Measurements from ENCODE around the gene HTR6. TPM values are rescaled to one million over a fixed set of nuclear protein-coding genes. Genes with fewer than 3 reads are reported as not detected.

Gene HTR6
- total RNA-seq, 1 experiment from 2014 or later, result 0.57 TPM

GRCh38 chr1:19654386-19654785, 10.3 kb upstream of the HTR6 start:
- RAD21 ChIA-PET (ENCODE audit: low non-redundant PET in 1 of 2, low total read pairs in 2 of 2, uncharacterized antibody in 2 of 2, unreplicated experiment in 2 of 2), result no interaction called here
- no peak for TF ChIP-seq ZNF274 (IDR thresholded peaks at IDR 0.05; ENCODE audit: low read depth, low read length)
- TF ChIP-seq, protein P1, sequence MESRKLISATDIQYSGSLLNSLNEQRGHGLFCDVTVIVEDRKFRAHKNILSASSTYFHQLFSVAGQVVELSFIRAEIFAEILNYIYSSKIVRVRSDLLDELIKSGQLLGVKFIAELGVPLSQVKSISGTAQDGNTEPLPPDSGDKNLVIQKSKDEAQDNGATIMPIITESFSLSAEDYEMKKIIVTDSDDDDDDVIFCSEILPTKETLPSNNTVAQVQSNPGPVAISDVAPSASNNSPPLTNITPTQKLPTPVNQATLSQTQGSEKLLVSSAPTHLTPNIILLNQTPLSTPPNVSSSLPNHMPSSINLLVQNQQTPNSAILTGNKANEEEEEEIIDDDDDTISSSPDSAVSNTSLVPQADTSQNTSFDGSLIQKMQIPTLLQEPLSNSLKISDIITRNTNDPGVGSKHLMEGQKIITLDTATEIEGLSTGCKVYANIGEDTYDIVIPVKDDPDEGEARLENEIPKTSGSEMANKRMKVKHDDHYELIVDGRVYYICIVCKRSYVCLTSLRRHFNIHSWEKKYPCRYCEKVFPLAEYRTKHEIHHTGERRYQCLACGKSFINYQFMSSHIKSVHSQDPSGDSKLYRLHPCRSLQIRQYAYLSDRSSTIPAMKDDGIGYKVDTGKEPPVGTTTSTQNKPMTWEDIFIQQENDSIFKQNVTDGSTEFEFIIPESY (IDR thresholded peaks at IDR 0.05; ENCODE audit: extremely low read depth, insufficient replicate concordance, low read length), result no peak
- TF ChIP-seq REST (IDR thresholded peaks at IDR 0.05; ENCODE audit: low read depth), result no peak
- TF ChIP-seq EGR1 (IDR thresholded peaks at IDR 0.05; ENCODE audit: low read depth), result no peak
- no peak for TF ChIP-seq ZFX (IDR thresholded peaks at IDR 0.05)
- TF ChIP-seq, protein P2, sequence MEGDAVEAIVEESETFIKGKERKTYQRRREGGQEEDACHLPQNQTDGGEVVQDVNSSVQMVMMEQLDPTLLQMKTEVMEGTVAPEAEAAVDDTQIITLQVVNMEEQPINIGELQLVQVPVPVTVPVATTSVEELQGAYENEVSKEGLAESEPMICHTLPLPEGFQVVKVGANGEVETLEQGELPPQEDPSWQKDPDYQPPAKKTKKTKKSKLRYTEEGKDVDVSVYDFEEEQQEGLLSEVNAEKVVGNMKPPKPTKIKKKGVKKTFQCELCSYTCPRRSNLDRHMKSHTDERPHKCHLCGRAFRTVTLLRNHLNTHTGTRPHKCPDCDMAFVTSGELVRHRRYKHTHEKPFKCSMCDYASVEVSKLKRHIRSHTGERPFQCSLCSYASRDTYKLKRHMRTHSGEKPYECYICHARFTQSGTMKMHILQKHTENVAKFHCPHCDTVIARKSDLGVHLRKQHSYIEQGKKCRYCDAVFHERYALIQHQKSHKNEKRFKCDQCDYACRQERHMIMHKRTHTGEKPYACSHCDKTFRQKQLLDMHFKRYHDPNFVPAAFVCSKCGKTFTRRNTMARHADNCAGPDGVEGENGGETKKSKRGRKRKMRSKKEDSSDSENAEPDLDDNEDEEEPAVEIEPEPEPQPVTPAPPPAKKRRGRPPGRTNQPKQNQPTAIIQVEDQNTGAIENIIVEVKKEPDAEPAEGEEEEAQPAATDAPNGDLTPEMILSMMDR (IDR thresholded peaks at IDR 0.05 in 2 of 3, conservative IDR thresholded peaks at IDR 0.05 in 1 of 3; ENCODE audit: borderline replicate concordance in 1 of 3, insufficient read depth in 1 of 3, low read depth in 2 of 3, low read length in 2 of 3), result no peak
- no peak for TF ChIP-seq SIN3A (IDR thresholded peaks at IDR 0.05; ENCODE audit: low read depth)
- TF ChIP-seq EZH2phosphoT487 (IDR thresholded peaks at IDR 0.05; ENCODE audit: borderline replicate concordance), result no peak
- TF ChIP-seq FOSL1 (IDR thresholded peaks at IDR 0.05; ENCODE audit: low read depth), result no peak
- TF ChIP-seq CEBPB (IDR thresholded peaks at IDR 0.05; ENCODE audit: low read depth), result no peak
- TF ChIP-seq ELF1 (IDR thresholded peaks at IDR 0.05; ENCODE audit: borderline replicate concordance, low read depth), result no peak
- TF ChIP-seq SRF (IDR thresholded peaks at IDR 0.05; ENCODE audit: low read depth), result no peak
- TF ChIP-seq TCF7L2 (IDR thresholded peaks at IDR 0.05; ENCODE audit: borderline replicate concordance, extremely low read depth, insufficient read depth, insufficient read length), result no peak
- no peak for TF ChIP-seq ATF3 (IDR thresholded peaks at IDR 0.05)
- TF ChIP-seq EZH2 (IDR thresholded peaks at IDR 0.05), result no peak
- TF ChIP-seq RAD21 (IDR thresholded peaks at IDR 0.05; ENCODE audit: low read depth), result no peak
- TF ChIP-seq POLR2AphosphoS5 (IDR thresholded peaks at IDR 0.05; ENCODE audit: low read depth, low read length), result no peak
- no peak for TF ChIP-seq JUND (IDR thresholded peaks at IDR 0.05)
- no peak for TF ChIP-seq YY1 (IDR thresholded peaks at IDR 0.05; ENCODE audit: extremely low read depth, insufficient replicate concordance, low read depth, low read length)
- Histone ChIP-seq H4K20me1 (ENCODE audit: insufficient read depth) (no peaks in the 10 kb centered on the region), H3K9me3 (ENCODE audit: control insufficient read depth in 1 of 2, insufficient read depth in 1 of 2, low read depth in 1 of 2, low read length in 2 of 2) (no peaks in the 10 kb centered on the region), H3K9me2 (ENCODE audit: insufficient read depth) (no peaks in the 10 kb centered on the region), H3K27ac (ENCODE audit: low read depth, low read length) (no peak overlapping the region), H3K36me3 (ENCODE audit: control insufficient read depth in 1 of 2, insufficient read depth in 2 of 2, low read length in 2 of 2) (no peaks in the 10 kb centered on the region), H3K4me1 (ENCODE audit: control insufficient read depth in 1 of 2, insufficient read depth in 2 of 2, low read length in 2 of 2) (peaks cover 4 to 24% of the 10 kb centered on the region in 2 experiments; a peak in 3 of 4 replicates), H3K4me2 (ENCODE audit: low read length) (0 out of 2 replicates have a peak overlapping the region, but pooled peaks have one; percentile 11), H2AFZ (ENCODE audit: low read depth, low read length, poor library complexity, severe bottlenecking) (no peak overlapping the region), H3K4me3 (replicated peaks in 1 of 2; ENCODE audit: low read depth in 1 of 2, low read length in 2 of 2) (no peak overlapping the region), H3K79me2 (ENCODE audit: insufficient read depth, low read length) (peaks cover 36% of the 10 kb centered on the region), H3K27me3 (ENCODE audit: insufficient read depth, low read length) (no peaks in the 10 kb centered on the region), H3K9ac (ENCODE audit: low read length) (no peak overlapping the region)
- DNase-seq (ENCODE audit: low read depth, low spot score) (no peak), ATAC-seq (no peak)
- intact Hi-C loops (cut with micrococcal nuclease), result loop anchor here (5.0 to 10.0 kb wide), 2 partner anchors 217 to 750 kb away; partner anchors contain the start of gene ALDH4A1
- CTCF ChIA-PET, result interaction anchor here (0.6 to 1.5 kb wide), 23 partner anchors 8 to 741 kb away, joined by 3 to 17 read pairs (median 5); partner anchors contain the start of genes NBL1 and SLC66A1
- BruUV-seq (replicated peaks), result no TSS peak
- POLR2A ChIA-PET, result no interaction called here
